NOMO-1 treated with DMSO at 0.1 percent for 48 hours (cell line): Measurements from ENCODE around the gene ASPSCR1.

Experiments used
- DNase-seq: peaks from one replicate; lab custom pipeline; 2025; ENCODE audit not compliant: unreplicated experiment; lab: John Stamatoyannopoulos, UW

ASPSCR1 gene

GRCh38 chr17:82064433-82065192, 87.2 kb downstream of the ASPSCR1 start:
- DNase-seq, result no peak

DNA sequence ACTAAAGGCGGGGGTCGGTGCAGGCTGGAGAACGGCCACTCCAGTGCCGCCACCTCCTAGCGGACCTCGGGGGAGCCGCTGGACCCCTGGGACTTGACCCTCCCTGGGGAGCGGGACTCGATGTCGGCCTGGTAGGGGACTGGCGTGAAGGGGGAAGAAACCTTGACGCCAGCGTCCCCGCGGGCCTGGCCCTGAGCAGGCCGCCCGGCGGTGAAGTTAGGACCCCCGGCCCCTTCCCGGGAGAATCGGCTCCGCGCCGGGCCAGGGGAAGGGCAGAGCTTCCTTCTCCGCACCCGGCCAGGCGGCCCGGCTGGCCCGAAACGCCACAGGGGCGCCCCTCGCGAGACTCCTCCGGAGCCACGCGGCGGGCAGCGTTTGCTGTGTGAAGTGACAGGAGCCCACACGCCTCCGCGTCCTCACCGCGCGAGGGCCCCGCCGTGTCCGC, 87.8 kb downstream of the ASPSCR1 start:
- DNase-seq, result no peak

- peak; percentile 10 for DNase-seq
Observed at GRCh38 chr17:82065638-82066303, 88.3 kb downstream of the ASPSCR1 start, which contains the start of gene DUS1L. Gene DUS1L, minus strand, starts transcription at chr17:82065804. Its CDS starts 745 bp downstream, at chr17:82065059.
